K562 (cell line): ENCODE data around the gene SCYGR3. TPM values are rescaled to one million over a fixed set of nuclear protein-coding genes. Genes with fewer than 3 reads are reported as not detected.

ENCODE experiments used
- ATAC-seq: fragments of 200-7000 bp; cut with Tn5 transposase; 3 replicates; pipeline ENCODE4 v1.9.1; 2020; ENCODE audit warnings: moderate library complexity
- BruUV-seq: library from RNA; stranded (reverse); fragments of 400-500 nt; replicated peaks from 2 replicates; lab custom pipeline; 2021; lab: Mats Ljungman, UMichigan
- CTCF ChIA-PET: fragments of 300-600 bp; formaldehyde crosslinking; extraction: SDS; loops from one replicate; lab custom pipeline; 2021; ENCODE audit warnings: low intra/inter-chr PET ratio; lab: Yijun Ruan, JAX
- POLR2A ChIA-PET: fragments of 300-600, 350-650 bp; sonication (Branson Sonifier 250); formaldehyde crosslinking; extraction: SDS; loops from one replicate; lab custom pipeline; 2021; ENCODE audit warnings: antibody characterized with exemption, inconsistent platforms; lab: Yijun Ruan, JAX
- DNase-seq, 4 experiments: peaks; one replicate each; pipeline versions ENCODE4 v3.0.0 to v3.0.0-alpha.2; 2011 to 2018; ENCODE audit warnings: low spot score in 3 of 4, mixed read lengths in 3 of 4; ENCODE audit errors: extremely low read depth in 1 of 4
- FAIRE-seq: peaks from 2 replicates; lab custom pipeline; 2011; peaks lifted over from hg19 to GRCh38; lab: Jason Lieb, UNC
- H2AFZ ChIP-seq: 2 replicates; pipeline ENCODE4 v1.6.0; 2011; ENCODE audit warnings: low read depth, low read length, control low read depth, inconsistent platforms
- H3K27ac ChIP-seq: fragments of 200-600 bp; 3 replicates; pipeline ENCODE4 v1.8.0; 2011; ENCODE audit warnings: low read depth, mild to moderate bottlenecking, control low read depth, inconsistent platforms, low read length, moderate library complexity, mixed read lengths; ENCODE audit errors: extremely low read depth
- H3K27me3 ChIP-seq, 2 experiments: fragments of 300-600 bp in 1 of 2; 2 replicates in 1 of 2; 3 replicates in 1 of 2; pipeline versions ENCODE4 v1.6.0 to v1.8.0; 2011; ENCODE audit warnings: inconsistent platforms in 2 of 2, low read length in 2 of 2, mild to moderate bottlenecking in 1 of 2, mixed read lengths in 1 of 2, moderate library complexity in 1 of 2; ENCODE audit not compliant: control insufficient read depth in 2 of 2, insufficient read depth in 2 of 2
- H3K36me3 ChIP-seq: fragments of 300-600 bp; 3 replicates; pipeline ENCODE4 v1.8.0; 2011; ENCODE audit warnings: mild to moderate bottlenecking, low read length, inconsistent platforms; ENCODE audit not compliant: control insufficient read depth, insufficient read depth
- H3K4me1 ChIP-seq, 2 experiments: fragments of 200-600 bp in 1 of 2; replicated peaks in 1 of 2; 2 replicates in 1 of 2; 3 replicates in 1 of 2; pipeline versions ENCODE4 v1.5.1 to v1.8.0; 2011; ENCODE audit warnings: inconsistent platforms in 2 of 2, low read length in 2 of 2, mild to moderate bottlenecking in 1 of 2, mixed read lengths in 1 of 2, moderate library complexity in 1 of 2; ENCODE audit not compliant: control insufficient read depth in 2 of 2, insufficient read depth in 2 of 2
- H3K4me2 ChIP-seq: 2 replicates; pipeline ENCODE4 v1.6.1; 2011; ENCODE audit warnings: low read length, control low read depth, inconsistent platforms, mixed read lengths; ENCODE audit not compliant: insufficient read depth
- H3K4me3 ChIP-seq: fragments of 200-600 bp; sonication (generic), shearing (Covaris generic); 2 replicates; pipeline ENCODE4 v1.5.1; 2016; ENCODE audit warnings: control low read depth, inconsistent platforms
- H3K79me2 ChIP-seq: fragments of 200-600 bp; 3 replicates; pipeline ENCODE4 v1.8.0; 2011; ENCODE audit warnings: low read length, inconsistent platforms; ENCODE audit not compliant: control insufficient read depth, insufficient read depth
- H3K9ac ChIP-seq, 2 experiments: 2 replicates each; pipeline versions ENCODE4 v1.6.0 to v1.6.1; 2011; ENCODE audit warnings: low read depth in 2 of 2, low read length in 2 of 2, control low read depth in 1 of 2, inconsistent platforms in 1 of 2, mild to moderate bottlenecking in 1 of 2, mixed read lengths in 1 of 2; ENCODE audit not compliant: insufficient read depth in 1 of 2
- H3K9me1 ChIP-seq: one replicate; pipeline ENCODE4 v1.6.0; 2011; ENCODE audit warnings: inconsistent platforms, mild to moderate bottlenecking, low read length, moderate library complexity; ENCODE audit not compliant: control insufficient read depth, insufficient read depth
- H3K9me3 ChIP-seq: replicated peaks from 2 replicates; pipeline ENCODE4 v1.5.1; 2011; ENCODE audit warnings: low read depth, low read length, inconsistent platforms; ENCODE audit not compliant: control insufficient read depth, insufficient read depth
- H4K20me1 ChIP-seq: replicated peaks from 2 replicates; pipeline ENCODE4 v1.6.1; 2011; ENCODE audit warnings: low read length, inconsistent platforms, mixed read lengths; ENCODE audit not compliant: control insufficient read depth, insufficient read depth
- EP300 ChIP-seq: IDR thresholded peaks from 2 replicates; pipeline ENCODE4 v1.6.1; 2012; ENCODE audit warnings: low read length, improper control_type of control experiment
- GABPB2 ChIP-seq: fragments of 250-450 bp; sonication (Bioruptor Pico); conservative IDR thresholded peaks from 2 replicates; pipeline ENCODE4 v1.5.1; 2021; ENCODE audit warnings: mild to moderate bottlenecking
- GTF2A2 ChIP-seq: IDR thresholded peaks from 2 replicates; pipeline ENCODE4 v1.6.1; 2016; ENCODE audit warnings: mild to moderate bottlenecking, missing genetic modification characterization, missing compliant biosample characterization
- NCOR1 ChIP-seq: fragments of 450-650 bp; IDR thresholded peaks from 2 replicates; pipeline ENCODE4 v1.6.1; 2016; ENCODE audit warnings: mild to moderate bottlenecking, moderate library complexity
- RAD51 ChIP-seq: fragments of 450-650 bp; IDR thresholded peaks from 2 replicates; pipeline ENCODE4 v1.7.1; 2016; ENCODE audit warnings: low read depth, mild to moderate bottlenecking, borderline replicate concordance
- SUPT5H ChIP-seq: fragments of 450-650 bp; IDR thresholded peaks from 2 replicates; pipeline ENCODE4 v1.6.1; 2016
- TOE1 ChIP-seq, 2 experiments: fragments of 450-650 bp in 1 of 2; sonication (generic) in 1 of 2; formaldehyde crosslinking in 1 of 2; IDR thresholded peaks; 2 replicates each; pipeline versions ENCODE4 v1.7.1 to v1.8.0; 2016 to 2022; ENCODE audit warnings: borderline replicate concordance in 2 of 2, mild to moderate bottlenecking in 2 of 2, antibody characterized with exemption in 1 of 2, inconsistent platforms in 1 of 2, low read depth in 1 of 2, missing genetic modification reagents in 1 of 2, moderate library complexity in 1 of 2
- UBTF ChIP-seq, 2 experiments: IDR thresholded peaks; 2 replicates each; pipeline ENCODE4 v1.6.1; 2012; ENCODE audit warnings: improper control_type of control experiment in 2 of 2, low read depth in 2 of 2, low read length in 2 of 2, borderline replicate concordance in 1 of 2
- YY1 ChIP-seq, 3 experiments: IDR thresholded peaks; 2 replicates each; pipeline ENCODE4 v1.6.1; 2011; ENCODE audit warnings: low read length in 2 of 3, mild to moderate bottlenecking in 2 of 3, moderate library complexity in 2 of 3, borderline replicate concordance in 1 of 3, control low read depth in 1 of 3, low read depth in 1 of 3; ENCODE audit not compliant: insufficient read depth in 3 of 3, insufficient replicate concordance in 2 of 3, control insufficient read depth in 1 of 3, insufficient read length in 1 of 3; ENCODE audit errors: extremely low read depth in 1 of 3
- ZBTB11 ChIP-seq, 3 experiments: fragments of 200-800 bp in 1 of 3; fragments of 250-450 bp in 1 of 3; fragments of 450-650 bp in 1 of 3; sonication (Bioruptor Pico) in 1 of 3; sonication (Bioruptor generic) in 1 of 3; formaldehyde crosslinking in 1 of 3; IDR thresholded peaks; 2 replicates each; pipeline versions ENCODE4 v1.6.1 to v1.8.0; 2016 to 2022; ENCODE audit warnings: mild to moderate bottlenecking in 2 of 3, missing genetic modification characterization in 2 of 3, missing compliant biosample characterization in 1 of 3, moderate library complexity in 1 of 3
- ZNF274 ChIP-seq: IDR thresholded peaks from 2 replicates; pipeline ENCODE4 v1.6.1; 2011; ENCODE audit warnings: low read depth, mild to moderate bottlenecking, low read length, moderate library complexity, borderline replicate concordance
- ZNF354B ChIP-seq: fragments of 250-450 bp; sonication (Bioruptor Pico); IDR thresholded peaks from 2 replicates; pipeline ENCODE4 v1.4.0; 2020
- ZSCAN32 ChIP-seq: fragments of 450-650 bp; formaldehyde crosslinking; IDR thresholded peaks from 2 replicates; pipeline ENCODE4 v1.4.0; 2020; ENCODE audit warnings: mild to moderate bottlenecking, moderate library complexity
- WGBS: fragments of 100-300 bp; shearing (Covaris generic); methylation state at CpG from one replicate; pipeline ENCODE4 v1.1.6; 2016; ENCODE audit warnings: low coverage, mixed read lengths; ENCODE audit not compliant: insufficient coverage; ENCODE audit errors: missing lambda C conversion rate; 5-methylcytosine and 5-hydroxymethylcytosine counted together
- in situ Hi-C: fragments of 300-500 bp; cut with MboI; formaldehyde crosslinking; loops from 4 replicates; pipeline ENCODE4 v1.15.0; 2018; ENCODE audit warnings: inconsistent platforms, mixed read lengths
- intact Hi-C: fragments of 100-400 bp; cut with micrococcal nuclease; formaldehyde crosslinking; loops from 2 replicates; pipeline ENCODE4 v1.14.2; 2022
- polyA plus RNA-seq, 8 experiments: library from polyadenylated mRNA; depleted of rRNA in 4 of 8; stranded (reverse) in 5 of 8; unstranded in 3 of 8; fragments of >200 nt; fragmentation: Nextera tagmentation in 2 of 8; fragmentation: Illumina TruSeq in 1 of 8; extraction: Ambion mirVana in 2 of 8; extraction: Trizol in 1 of 8; gene quantifications; 2 replicates each; pipeline versions ENCODE4 v1.2.1 to v1.2.3, GENCODE V29; 2011 to 2014; ENCODE audit warnings: inconsistent platforms in 1 of 8, missing spikeins in 1 of 8
- total RNA-seq, 7 experiments: library from RNA; depleted of rRNA in 6 of 7; stranded (reverse); fragments of >200 nt in 6 of 7; fragmentation: Illumina TruSeq in 2 of 7; extraction: Trizol in 2 of 7; gene quantifications; 2 replicates each; pipeline versions ENCODE4 v1.2.1 to v1.2.3, GENCODE V29; 2011 to 2021; ENCODE audit warnings: low replicate concordance in 1 of 7

Gene SCYGR3
- total and polyA plus RNA-seq, 9 of the 15 experiments (the other 6 are each of a cell fraction or from before 2014, with no cell fraction given), result not detected

GRCh38 chr2:227661827-227662226 is 47.2 kb upstream of the SCYGR3 start:
- H3K79me2 ChIP-seq, result no peaks in the 10 kb centered on the region
- no peaks in the 10 kb centered on the region for H3K27me3 ChIP-seq
- ChIA-PET POLR2A (no interaction called here), CTCF (no interaction called here)
- intact Hi-C loops, result no loop called here
- no peak overlapping the region for H3K4me3 ChIP-seq
- BruUV-seq, result no TSS peak
- FAIRE-seq (no peak), DNase-seq (no peak), ATAC-seq (no peak)
- no peak overlapping the region for H2AFZ ChIP-seq
- H3K4me2 ChIP-seq, result no peak overlapping the region
- no peaks in the 10 kb centered on the region for H3K4me1 ChIP-seq
- TF ChIP-seq UBTF (IDR thresholded peaks at IDR 0.05; ENCODE audit: borderline replicate concordance in 1 of 2, low read depth in 2 of 2, low read length in 2 of 2) (no peak), EP300 (no peak), YY1 (IDR thresholded peaks at IDR 0.05; ENCODE audit: borderline replicate concordance in 1 of 3, control insufficient read depth in 1 of 3, extremely low read depth in 1 of 3, insufficient read depth in 3 of 3, insufficient read length in 1 of 3, insufficient replicate concordance in 2 of 3, low read depth in 1 of 3, low read length in 2 of 3) (no peak), RAD51 (no peak), ZNF274 (no peak), GTF2A2 (no peak), TOE1 (IDR thresholded peaks at IDR 0.05; ENCODE audit: borderline replicate concordance) (no peak), TOE1 (CRISPR knock-in tag; IDR thresholded peaks at IDR 0.05; ENCODE audit: borderline replicate concordance, low read depth) (no peak), ZSCAN32 (CRISPR knock-in tag) (no peak), NCOR1 (no peak), ZNF354B (CRISPR knock-in tag) (no peak), GABPB2 (CRISPR knock-in tag) (no peak), SUPT5H (no peak), ZBTB11 (CRISPR knock-in tag; IDR thresholded peaks at IDR 0.05) (no peak)
- 4% methylated on average over 3 of the region's 3 CpGs for WGBS
- in situ Hi-C loops, result no loop called here
- no peaks in the 10 kb centered on the region for H3K36me3 ChIP-seq
- H3K9ac ChIP-seq, result no peak overlapping the region
- H3K27ac ChIP-seq, result no peak overlapping the region
- H4K20me1 ChIP-seq, result no peaks in the 10 kb centered on the region
- no peaks in the 10 kb centered on the region for H3K9me3 ChIP-seq
- H3K9me1 ChIP-seq, result no peaks in the 10 kb centered on the region
